ENCODE measurements around the gene DOCK3.
"Not testable (repeated sequence)": the region's sequence is repeated elsewhere in the genome, so short reads cannot be mapped to it uniquely, and the experiment has no call there.

The DOCK3 gene

GRCh38 chr3:50806031-50806430 lies 131.3 kb downstream of the DOCK3 start:
- DNase-seq = no peak

DNA sequence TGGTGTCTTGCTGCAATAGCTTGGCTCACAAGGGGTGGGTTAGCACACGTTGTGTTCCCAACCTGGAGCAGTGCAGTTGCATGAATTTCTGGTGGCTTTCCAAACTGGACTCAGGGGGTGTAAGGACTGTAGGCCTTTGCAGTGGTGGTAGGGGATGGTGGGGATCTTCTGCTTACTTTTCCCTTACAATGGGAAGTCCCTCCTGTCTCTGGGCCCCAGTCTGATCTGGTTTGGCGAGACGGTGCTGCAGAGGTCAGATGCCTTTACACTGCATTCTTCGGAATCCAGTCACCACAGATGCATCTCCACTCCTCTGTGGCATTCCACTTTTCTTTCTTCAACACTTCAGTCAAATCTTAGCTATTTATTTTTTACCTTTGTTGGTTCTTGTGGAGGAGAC lies 132.1 kb downstream of the DOCK3 start:
- DNase-seq = no peak

- no peak for DNase-seq
Observed at GRCh38 chr3:50807266-50807665, 132.5 kb downstream of the DOCK3 start.

DNA sequence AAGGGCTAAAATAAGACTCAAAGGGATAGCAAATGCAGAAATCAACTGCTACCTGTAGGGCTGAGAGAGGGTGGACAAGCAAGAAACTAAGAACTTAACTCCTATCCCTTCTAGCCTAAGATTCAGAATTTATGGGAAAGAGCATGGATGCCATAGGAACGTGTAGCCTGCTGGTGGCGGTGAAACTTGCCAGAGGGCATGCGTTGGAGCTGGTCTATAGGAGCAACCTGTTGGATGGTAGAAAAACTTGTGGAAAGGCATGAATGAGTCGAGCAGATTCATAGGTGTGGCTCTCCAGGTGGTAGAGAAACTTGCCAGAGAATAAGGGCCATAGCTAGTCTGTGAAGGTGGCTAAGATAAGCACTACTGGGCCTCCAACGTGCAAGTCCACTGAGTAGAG lies 137.2 kb downstream of the DOCK3 start:
- DNase-seq = no peak

- DNase-seq = no peak
Observed at GRCh38 chr3:50815844-50816243, 141.1 kb downstream of the DOCK3 start.

- DNase-seq = no peak
Observed at GRCh38 chr3:50816894-50817293, 142.2 kb downstream of the DOCK3 start.

DNA sequence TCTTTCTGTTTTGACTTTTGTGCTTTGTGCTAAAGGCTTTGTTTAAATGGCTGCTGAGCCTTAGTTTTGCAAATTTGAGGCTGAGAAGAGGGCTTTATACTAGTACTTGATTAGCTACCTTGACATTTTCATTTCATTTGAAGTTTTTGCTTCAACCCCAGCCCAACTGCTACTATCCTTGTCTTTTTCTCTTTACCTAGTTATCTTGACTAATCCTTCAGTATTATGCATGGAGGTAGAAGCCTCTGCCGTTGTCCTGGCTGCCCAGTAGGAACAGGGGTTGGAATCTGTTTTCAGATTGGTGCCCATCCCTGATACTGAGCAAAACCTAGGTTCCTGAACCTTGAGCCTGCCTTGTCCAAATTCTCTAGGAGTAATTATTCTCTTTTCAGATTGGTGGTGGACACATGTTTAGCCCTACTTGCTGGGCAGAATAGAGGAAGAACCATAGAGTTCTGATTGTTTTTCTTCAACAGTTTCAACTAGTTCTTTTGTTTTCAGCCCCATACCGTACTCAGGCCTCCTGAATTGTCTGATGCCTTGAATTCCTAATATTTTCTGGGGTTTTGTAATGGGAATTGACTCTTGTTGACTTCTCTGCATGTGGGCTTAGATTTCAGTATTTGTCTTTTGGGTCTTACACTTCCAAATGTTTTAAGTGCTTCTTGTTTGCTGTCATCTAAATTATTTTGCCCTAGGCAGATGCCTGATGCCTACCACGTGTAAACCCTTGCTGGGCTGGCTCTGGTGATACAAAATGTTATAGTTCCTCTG lies 143.2 kb downstream of the DOCK3 start:
- DNase-seq = no peak

DNA sequence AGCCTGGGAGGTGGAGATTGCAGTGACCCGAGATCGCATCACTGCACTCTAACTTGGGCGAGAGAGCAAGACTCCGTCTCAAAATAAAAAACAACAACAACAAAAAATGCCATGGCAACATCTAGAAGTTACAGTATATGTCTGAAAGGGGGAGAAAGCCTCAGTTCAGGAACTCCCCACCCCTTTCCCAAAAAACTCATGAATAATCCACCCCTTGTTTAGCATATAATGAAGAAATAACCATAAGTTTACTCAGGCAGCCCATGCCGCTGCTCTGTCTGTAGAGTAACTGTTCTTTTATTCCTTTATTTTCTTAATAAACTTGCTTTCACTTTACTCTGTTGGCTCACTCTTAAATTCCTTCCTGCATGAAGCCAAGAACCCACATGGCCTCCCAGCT lies 145.2 kb downstream of the DOCK3 start:
- DNase-seq = no peak

DNA sequence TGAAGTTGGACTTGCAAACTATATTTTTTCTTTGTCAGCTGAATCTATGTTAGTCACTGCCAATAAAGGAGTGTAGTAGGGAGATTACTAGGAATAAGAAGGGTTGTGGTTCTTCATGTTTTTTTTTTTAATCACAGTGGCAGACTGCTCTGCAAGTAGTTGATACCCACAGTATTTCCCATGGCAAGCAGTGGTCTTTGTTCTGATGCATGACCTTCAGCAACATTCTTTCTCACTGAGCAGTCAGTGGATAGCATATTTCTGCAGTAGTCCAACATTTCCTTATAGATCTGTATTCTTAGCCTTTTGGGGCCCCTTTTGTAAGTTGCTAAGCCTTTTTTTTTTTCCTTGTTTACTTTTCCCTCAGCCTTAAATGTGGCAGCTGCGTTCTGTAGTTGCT lies 151.1 kb downstream of the DOCK3 start:
- DNase-seq = no peak

GRCh38 chr3:50830451-50830850 lies 155.7 kb downstream of the DOCK3 start:
- no peak for DNase-seq

- not testable (repeated sequence) for DNase-seq
Observed at GRCh38 chr3:50831009-50831408, 156.3 kb downstream of the DOCK3 start.

DNA sequence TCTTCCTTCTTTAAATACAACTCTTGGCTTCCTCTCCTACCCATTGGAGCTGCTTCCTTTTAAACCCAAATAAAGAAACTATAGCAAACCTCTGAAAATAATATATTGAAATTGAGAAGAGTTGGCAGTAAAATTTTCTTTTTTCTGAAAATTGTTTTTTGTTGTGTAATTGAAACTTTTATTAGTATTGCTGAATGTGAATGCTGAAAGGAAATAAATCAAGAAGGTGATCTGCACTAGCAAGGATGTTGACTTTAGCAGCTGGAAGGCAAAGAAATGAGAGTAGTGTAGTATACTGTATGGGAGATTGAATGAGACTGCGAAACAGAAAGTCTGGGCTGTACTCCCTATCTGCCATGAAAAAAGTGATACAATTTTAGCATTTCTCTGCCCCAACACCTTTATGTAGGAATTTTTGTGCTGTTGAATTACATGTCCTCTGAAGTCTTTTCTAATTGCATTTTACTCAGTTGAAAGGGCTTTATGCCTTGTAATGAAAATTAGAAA lies 166.3 kb downstream of the DOCK3 start:
- no peak for DNase-seq

DNA sequence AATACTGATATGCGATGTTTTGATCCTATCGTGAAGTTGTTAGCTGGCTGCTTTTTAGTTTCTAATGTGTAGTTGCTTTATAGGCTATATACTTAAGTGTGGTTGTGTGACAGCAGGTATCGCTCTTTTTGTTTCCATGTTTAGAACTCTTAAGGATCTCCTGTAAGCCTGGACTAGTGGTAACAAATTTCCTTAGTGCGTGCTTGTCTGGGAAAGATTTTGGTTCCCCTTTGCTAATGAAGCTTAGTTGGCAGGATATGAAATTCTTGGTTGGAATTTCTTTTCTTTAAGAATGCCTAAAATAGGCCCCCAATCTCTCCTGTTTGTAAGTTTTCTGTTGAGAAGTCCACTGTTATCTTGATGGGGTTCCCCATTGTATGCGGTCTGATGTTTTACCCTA lies 173.6 kb downstream of the DOCK3 start:
- DNase-seq = no peak

DNA sequence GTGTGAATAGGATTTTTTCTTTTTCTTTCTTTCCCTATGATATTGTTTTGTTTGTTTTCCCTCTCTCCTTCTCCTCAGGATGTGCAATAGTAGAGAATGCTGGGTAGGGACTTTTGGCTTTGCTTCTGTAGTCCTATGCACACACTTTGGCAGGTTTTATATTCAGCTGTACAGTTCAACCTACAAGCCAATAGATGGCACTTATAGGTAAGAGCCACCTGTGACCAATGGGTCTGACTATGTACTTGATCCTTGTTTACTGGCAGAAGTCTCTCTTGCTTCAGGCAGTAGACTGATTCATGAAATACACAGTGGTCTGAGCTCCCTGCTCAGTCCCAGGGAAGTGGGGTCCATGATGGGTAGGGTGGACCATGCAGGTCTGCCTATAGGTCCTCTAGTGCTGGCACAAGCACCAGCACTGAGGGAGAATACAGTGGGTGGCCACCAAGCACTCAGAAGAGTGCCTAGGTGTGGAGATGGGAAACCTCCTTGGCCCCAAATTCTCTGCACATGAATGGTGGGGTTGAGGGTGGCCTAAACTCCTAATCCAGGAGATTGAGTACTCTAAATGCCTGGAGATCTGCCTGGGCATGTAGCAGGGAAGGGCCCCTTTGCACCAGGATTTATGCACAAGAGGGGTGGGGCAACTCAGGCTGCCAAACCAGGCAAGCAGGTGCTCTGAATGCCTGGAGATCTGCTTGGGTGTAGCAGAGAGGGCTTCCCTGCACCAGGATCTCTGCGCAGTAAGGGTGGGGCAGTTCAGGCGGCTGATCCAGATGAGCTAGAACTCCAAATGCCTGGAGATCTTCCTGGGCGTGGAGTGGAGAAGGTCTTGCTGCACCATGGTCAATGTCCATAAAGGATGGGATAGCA lies 176.1 kb downstream of the DOCK3 start:
- no peak for DNase-seq

DNA sequence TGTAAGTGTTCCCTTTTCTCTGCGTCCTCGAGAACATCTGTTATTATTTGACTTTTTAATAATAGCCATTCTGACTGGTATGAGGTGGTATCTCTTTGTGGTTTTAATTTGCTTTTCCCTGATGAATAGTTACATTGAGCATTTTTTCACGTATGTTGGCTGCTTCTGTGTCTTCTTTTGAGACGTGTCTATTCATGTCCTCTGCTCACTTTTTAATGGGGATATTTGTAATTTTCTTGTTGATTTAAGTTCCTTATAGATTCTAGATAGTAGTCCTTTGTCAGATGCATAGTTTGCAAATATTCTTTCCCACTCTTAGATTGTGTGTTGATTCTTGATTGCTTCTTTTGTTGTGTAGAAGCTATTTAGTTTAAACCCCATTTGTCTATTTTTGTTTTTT lies 179.2 kb downstream of the DOCK3 start:
- no peak for DNase-seq

GRCh38 chr3:50862221-50862620 lies 187.5 kb downstream of the DOCK3 start:
- DNase-seq = no peak

- DNase-seq = no peak
Observed at GRCh38 chr3:50873376-50874157, 198.8 kb downstream of the DOCK3 start.

DNA sequence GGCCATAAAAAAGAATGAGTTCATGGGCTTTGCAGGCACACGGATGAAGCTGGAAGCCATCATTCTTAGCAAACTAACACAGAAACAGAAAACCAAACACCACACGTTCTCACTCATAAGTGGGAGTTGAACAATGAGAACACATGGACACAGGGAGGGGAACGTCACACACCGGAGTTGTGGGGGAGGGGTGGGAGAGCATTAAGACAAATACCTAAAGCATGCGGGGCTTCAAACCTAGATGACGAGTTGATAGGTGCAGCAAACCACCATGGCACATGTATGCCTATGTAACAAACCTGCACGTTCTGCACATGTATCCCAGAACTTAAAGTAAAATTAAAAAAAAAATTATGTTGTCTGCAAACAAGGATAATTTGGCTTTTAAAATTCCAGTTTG lies 200.1 kb downstream of the DOCK3 start:
- not testable (repeated sequence) for DNase-seq

DNA sequence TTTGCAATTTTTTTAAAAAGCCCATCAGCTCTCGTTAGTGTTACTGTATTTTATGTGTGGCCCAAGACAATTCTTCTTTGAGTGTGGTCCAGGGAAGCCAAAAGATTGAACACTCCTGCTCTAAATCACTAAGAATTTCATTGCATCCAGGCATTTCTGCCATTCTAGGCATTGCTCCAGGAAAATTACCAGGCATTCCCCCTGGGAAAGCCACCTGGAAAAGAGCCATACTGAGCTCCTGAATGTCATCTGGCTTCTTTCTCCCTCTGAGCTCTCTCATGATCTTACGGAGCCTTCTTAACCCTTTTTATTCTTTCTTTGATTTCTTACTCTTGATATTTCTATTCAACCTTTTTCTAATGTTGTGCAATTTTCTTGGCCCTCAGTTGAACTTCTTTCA lies 202.2 kb downstream of the DOCK3 start:
- no peak for DNase-seq

DNA sequence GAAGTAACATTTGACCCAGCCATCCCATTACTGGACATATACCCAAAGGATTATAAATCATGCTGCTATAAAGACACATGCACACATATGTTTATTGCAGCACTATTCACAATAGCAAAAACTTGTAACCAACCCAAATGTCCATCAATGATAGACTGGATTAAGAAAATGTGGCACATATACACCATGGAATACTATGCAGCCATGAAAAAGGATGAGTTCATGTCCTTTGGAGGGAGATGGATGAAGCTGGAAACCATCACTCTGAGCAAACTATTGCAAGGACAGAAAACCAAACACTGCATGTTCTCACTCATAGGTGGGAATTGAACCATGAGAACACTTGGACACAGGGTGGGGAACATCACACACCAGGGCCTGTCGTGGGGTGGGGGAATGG lies 208.0 kb downstream of the DOCK3 start:
- not testable (repeated sequence) for DNase-seq

- DNase-seq = no peak
Observed at GRCh38 chr3:50883755-50884154, 209.0 kb downstream of the DOCK3 start.

GRCh38 chr3:50885070-50885850 lies 210.5 kb downstream of the DOCK3 start:
- DNase-seq = no peak

All from activated naive CD4-positive, alpha-beta T cell (primary cell).